ENCODE data around the gene APOBEC3B.

- TF ChIP-seq, protein P1, sequence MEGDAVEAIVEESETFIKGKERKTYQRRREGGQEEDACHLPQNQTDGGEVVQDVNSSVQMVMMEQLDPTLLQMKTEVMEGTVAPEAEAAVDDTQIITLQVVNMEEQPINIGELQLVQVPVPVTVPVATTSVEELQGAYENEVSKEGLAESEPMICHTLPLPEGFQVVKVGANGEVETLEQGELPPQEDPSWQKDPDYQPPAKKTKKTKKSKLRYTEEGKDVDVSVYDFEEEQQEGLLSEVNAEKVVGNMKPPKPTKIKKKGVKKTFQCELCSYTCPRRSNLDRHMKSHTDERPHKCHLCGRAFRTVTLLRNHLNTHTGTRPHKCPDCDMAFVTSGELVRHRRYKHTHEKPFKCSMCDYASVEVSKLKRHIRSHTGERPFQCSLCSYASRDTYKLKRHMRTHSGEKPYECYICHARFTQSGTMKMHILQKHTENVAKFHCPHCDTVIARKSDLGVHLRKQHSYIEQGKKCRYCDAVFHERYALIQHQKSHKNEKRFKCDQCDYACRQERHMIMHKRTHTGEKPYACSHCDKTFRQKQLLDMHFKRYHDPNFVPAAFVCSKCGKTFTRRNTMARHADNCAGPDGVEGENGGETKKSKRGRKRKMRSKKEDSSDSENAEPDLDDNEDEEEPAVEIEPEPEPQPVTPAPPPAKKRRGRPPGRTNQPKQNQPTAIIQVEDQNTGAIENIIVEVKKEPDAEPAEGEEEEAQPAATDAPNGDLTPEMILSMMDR (IDR thresholded peaks at IDR 0.05) = no peak
- TF ChIP-seq POLR2AphosphoS5 (IDR thresholded peaks at IDR 0.05) (no peak), EP300 (IDR thresholded peaks at IDR 0.05) (no peak), POLR2A (IDR thresholded peaks at IDR 0.05) (no peak)
Measured at GRCh38 chr22:38966942-38967341, 15.2 kb upstream of the APOBEC3B start.

Measured in stomach (tissue), 4 donors.